HG03045 (cell line): ENCODE results near the gene TARBP2.

Source experiments
- ATAC-seq: cut with Tn5 transposase; IDR thresholded peaks from one replicate; pipeline ENCODE4 v1.9.1; 2021; ENCODE audit warnings: mild to moderate bottlenecking, moderate library complexity; ENCODE audit not compliant: unreplicated experiment

TARBP2 gene

GRCh38 chr12:53551889-53552291 is 50.8 kb downstream of the TARBP2 start:
- ATAC-seq: no peak

GRCh38 chr12:53552361-53553327 is 51.6 kb downstream of the TARBP2 start:
- ATAC-seq: no peak
